Neural progenitor cell (in vitro differentiated cells): ENCODE data around the gene BICRAL. TPM values are rescaled to one million over a fixed set of nuclear protein-coding genes. Genes with fewer than 3 reads are reported as not detected.
"Not testable (repeated sequence)": the region's sequence is repeated elsewhere in the genome, so short reads cannot be mapped to it uniquely, and the experiment has no call there.

Source experiments
- DNase-seq: peaks from one replicate; pipeline ENCODE4 v3.0.0-alpha.2; 2016; ENCODE audit warnings: low spot score
- H2AFZ ChIP-seq: fragments of 200-600 bp; sonication (generic); replicated peaks from 2 replicates; pipeline ENCODE4 v1.6.1; 2016; ENCODE audit warnings: antibody characterized with exemption
- H3F3A ChIP-seq: fragments of 200-600 bp; sonication (generic); 2 replicates; pipeline ENCODE4 v1.6.1; 2016; ENCODE audit warnings: antibody characterized with exemption, low read depth
- H3K27ac ChIP-seq: fragments of 200-600 bp; sonication (generic); 2 replicates; pipeline ENCODE4 v1.5.1; 2016; ENCODE audit warnings: mild to moderate bottlenecking
- H3K27me3 ChIP-seq: fragments of 200-600 bp; sonication (generic); 2 replicates; pipeline ENCODE4 v1.6.1; 2016; ENCODE audit warnings: mild to moderate bottlenecking, moderate library complexity
- H3K36me3 ChIP-seq: fragments of 200-600 bp; sonication (generic); 2 replicates; pipeline ENCODE4 v1.5.1; 2016
- H3K4me1 ChIP-seq: fragments of 200-600 bp; sonication (generic); 2 replicates; pipeline ENCODE4 v1.6.1; 2016; ENCODE audit warnings: mixed run types
- H3K4me2 ChIP-seq: fragments of 200-600 bp; sonication (generic); 2 replicates; pipeline ENCODE4 v1.6.1; 2016
- H3K4me3 ChIP-seq: fragments of 200-600 bp; sonication (generic); 2 replicates; pipeline ENCODE4 v1.5.1; 2016
- H3K79me2 ChIP-seq: fragments of 200-600 bp; sonication (generic); 2 replicates; pipeline ENCODE4 v1.6.1; 2016; ENCODE audit warnings: low read depth
- H3K9ac ChIP-seq: fragments of 200-600 bp; sonication (generic); 2 replicates; pipeline ENCODE4 v1.6.1; 2016
- H3K9me3 ChIP-seq: fragments of 200-600 bp; sonication (generic); 2 replicates; pipeline ENCODE4 v1.5.1; 2016; ENCODE audit warnings: low read depth
- H4K20me1 ChIP-seq: fragments of 200-600 bp; sonication (generic); 2 replicates; pipeline ENCODE4 v1.6.1; 2016; ENCODE audit warnings: low read depth
- H3K27ac Mint-ChIP-seq: 3 replicates; pipeline ENCODE4 v1.8.0; 2021; ENCODE audit warnings: mixed read lengths
- H3K27me3 Mint-ChIP-seq: 2 replicates; pipeline ENCODE4 v1.8.0; 2022; ENCODE audit warnings: low read depth, mild to moderate bottlenecking, inconsistent platforms, moderate library complexity, mixed read lengths; ENCODE audit not compliant: insufficient read depth
- H3K36me3 Mint-ChIP-seq: 3 replicates; pipeline ENCODE4 v1.8.0; 2021; ENCODE audit warnings: mixed read lengths
- H3K4me1 Mint-ChIP-seq: 3 replicates; pipeline ENCODE4 v1.8.0; 2021; ENCODE audit warnings: mixed read lengths
- H3K4me3 Mint-ChIP-seq: 3 replicates; pipeline ENCODE4 v1.8.0; 2021; ENCODE audit warnings: mild to moderate bottlenecking, moderate library complexity, mixed read lengths
- H3K9me3 Mint-ChIP-seq: 3 replicates; pipeline ENCODE4 v1.8.0; 2020; ENCODE audit warnings: mixed read lengths
- CTCF ChIP-seq: fragments of 200-600 bp; sonication (generic); IDR thresholded peaks from 2 replicates; pipeline ENCODE4 v1.5.1; 2017; ENCODE audit warnings: antibody characterized with exemption, mild to moderate bottlenecking
- EZH2 ChIP-seq: fragments of 200-600 bp; sonication (generic); IDR thresholded peaks from 2 replicates; pipeline ENCODE4 v1.6.1; 2017; ENCODE audit warnings: antibody characterized with exemption, mild to moderate bottlenecking, moderate library complexity
- EZH2phosphoT487 ChIP-seq: fragments of 200-600 bp; sonication (generic); IDR thresholded peaks from 2 replicates; pipeline ENCODE4 v1.6.1; 2017; ENCODE audit warnings: antibody characterized with exemption
- total RNA-seq: library from RNA; depleted of rRNA; stranded (reverse); fragments of >200 nt; gene quantifications from 2 replicates; pipeline ENCODE4 v1.2.3, GENCODE V29; 2015; ENCODE audit warnings: low replicate concordance

The BICRAL gene
- total RNA-seq, 1 donor from 2014 or later: 8.6 TPM

DNA sequence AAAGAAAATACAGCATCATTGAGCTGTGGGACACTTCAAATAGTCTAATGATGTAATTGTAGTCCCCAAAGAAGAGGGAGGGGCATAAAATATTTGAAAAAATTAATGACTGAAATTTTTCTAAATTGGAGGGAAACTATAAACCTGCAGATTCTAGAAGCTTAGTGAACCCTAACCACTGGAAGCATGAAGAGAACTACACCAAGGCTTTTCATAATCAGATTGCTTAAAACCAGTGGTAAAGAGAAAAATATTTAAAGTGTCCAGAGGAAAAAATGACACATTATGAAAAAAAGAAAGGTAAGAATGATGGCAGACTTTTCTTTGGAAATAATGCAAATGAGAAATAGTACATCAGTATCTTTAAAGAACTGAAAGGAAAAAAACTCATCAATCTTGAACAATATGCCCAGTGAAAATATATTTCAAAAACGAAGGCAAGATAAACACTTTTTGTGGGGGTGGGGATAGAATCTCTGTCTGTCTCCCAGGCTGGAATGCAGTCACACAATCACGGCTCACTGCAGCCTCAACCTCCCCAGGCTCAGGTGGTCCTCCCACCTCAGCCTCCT is 31.3 kb downstream of the BICRAL start:
- Histone ChIP-seq H3K4me2 (no peak overlapping the region), H3K4me3 (no peak overlapping the region), H3K4me1 (no peaks in the 10 kb centered on the region), H3K27me3 (no peaks in the 10 kb centered on the region), H4K20me1 (no peaks in the 10 kb centered on the region), H3K79me2 (no peaks in the 10 kb centered on the region), H2AFZ (no peak overlapping the region), H3F3A (no peaks in the 10 kb centered on the region), H3K27ac (no peak overlapping the region), H3K9me3 (no peaks in the 10 kb centered on the region), H3K9ac (no peak overlapping the region), H3K36me3 (no peaks in the 10 kb centered on the region)
- peaks cover 2% of the 10 kb centered on the region for H3K27me3 Mint-ChIP-seq
- peaks cover 3% of the 10 kb centered on the region for H3K36me3 Mint-ChIP-seq
- DNase-seq: no peak
- no peak overlapping the region for H3K4me3 Mint-ChIP-seq
- TF ChIP-seq EZH2phosphoT487 (no peak), EZH2 (no peak), CTCF (no peak)
- H3K9me3 Mint-ChIP-seq: no peaks in the 10 kb centered on the region
- no peaks in the 10 kb centered on the region for H3K4me1 Mint-ChIP-seq
- no peak overlapping the region for H3K27ac Mint-ChIP-seq

GRCh38 chr6:42813906-42814444 is 32.1 kb downstream of the BICRAL start:
- Histone ChIP-seq H4K20me1 (no peaks in the 10 kb centered on the region), H3K27me3 (no peaks in the 10 kb centered on the region), H3K4me2 (no peak overlapping the region), H3K36me3 (no peaks in the 10 kb centered on the region), H2AFZ (no peak overlapping the region), H3K9ac (no peak overlapping the region), H3F3A (no peaks in the 10 kb centered on the region), H3K4me1 (no peaks in the 10 kb centered on the region), H3K4me3 (no peak overlapping the region), H3K79me2 (no peaks in the 10 kb centered on the region), H3K9me3 (no peaks in the 10 kb centered on the region), H3K27ac (no peak overlapping the region)
- Mint-ChIP-seq H3K27ac (no peak overlapping the region), H3K4me3 (no peak overlapping the region), H3K9me3 (no peaks in the 10 kb centered on the region), H3K36me3 (no peaks in the 10 kb centered on the region), H3K4me1 (no peaks in the 10 kb centered on the region), H3K27me3 (peaks cover 2% of the 10 kb centered on the region)
- no peak for TF ChIP-seq EZH2
- TF ChIP-seq EZH2phosphoT487: no peak
- TF ChIP-seq CTCF: no peak
- no peak for DNase-seq

DNA sequence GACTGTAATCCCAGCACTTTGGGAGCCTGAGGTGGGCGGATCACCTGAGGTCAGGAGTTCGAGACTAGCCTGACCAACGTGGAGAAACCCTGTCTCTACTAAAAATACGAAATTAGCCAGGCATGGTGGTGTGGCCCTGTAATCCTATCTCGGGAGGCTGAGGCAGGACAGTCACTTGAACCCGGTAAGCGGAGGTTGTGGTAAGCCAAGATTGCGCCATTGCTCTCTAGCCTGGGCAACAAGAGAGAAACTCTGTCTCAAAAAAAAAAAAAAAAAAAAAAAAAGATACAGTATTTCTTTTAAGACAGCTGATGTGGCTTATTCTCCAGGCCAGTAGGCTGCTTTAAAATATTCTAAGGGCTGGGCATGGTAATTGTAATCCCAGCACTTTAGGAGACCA is 33.9 kb downstream of the BICRAL start:
- H3K4me1 Mint-ChIP-seq, H3K27me3 ChIP-seq, H2AFZ ChIP-seq, H3K36me3 Mint-ChIP-seq, H3K27ac ChIP-seq, H3K4me3 ChIP-seq, DNase-seq, H3K9me3 Mint-ChIP-seq, H3K4me2 ChIP-seq, H3K9ac ChIP-seq, H3K27ac Mint-ChIP-seq, H4K20me1 ChIP-seq, H3K4me1 ChIP-seq, H3K9me3 ChIP-seq, H3K79me2 ChIP-seq, H3K36me3 ChIP-seq, H3K4me3 Mint-ChIP-seq, H3K27me3 Mint-ChIP-seq: not testable (repeated sequence)
- H3F3A ChIP-seq: peaks cover 14% of the 10 kb centered on the region

DNA sequence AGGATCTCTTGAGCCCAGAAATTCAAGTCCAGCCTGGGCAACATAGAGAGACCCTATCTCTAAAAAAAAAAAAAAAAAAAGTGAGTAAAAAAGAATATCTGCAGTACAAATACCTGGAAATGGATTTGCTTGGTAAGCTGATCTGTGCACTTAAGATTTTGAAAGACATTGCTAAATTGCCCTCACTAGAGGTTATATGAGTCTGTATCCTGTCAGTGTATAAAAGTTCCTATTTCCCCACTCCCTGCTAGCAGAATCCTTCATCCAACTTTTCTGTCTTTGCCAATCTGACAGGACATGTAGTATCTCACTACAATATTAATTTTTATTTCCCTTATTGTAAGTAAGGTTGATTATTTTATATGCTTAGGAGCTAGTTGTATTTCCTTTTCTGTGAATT is 36.1 kb downstream of the BICRAL start:
- H3K9me3 ChIP-seq: no peaks in the 10 kb centered on the region
- Mint-ChIP-seq H3K27me3 (peaks cover 5% of the 10 kb centered on the region), H3K9me3 (no peaks in the 10 kb centered on the region), H3K4me3 (no peak overlapping the region), H3K4me1 (peaks cover 2% of the 10 kb centered on the region), H3K27ac (no peak overlapping the region), H3K36me3 (no peaks in the 10 kb centered on the region)
- no peak for DNase-seq
- no peaks in the 10 kb centered on the region for H3K79me2 ChIP-seq
- H3K9ac ChIP-seq: no peak overlapping the region
- H3K4me2 ChIP-seq: no peak overlapping the region
- H3K4me3 ChIP-seq: no peak overlapping the region
- peaks cover 5% of the 10 kb centered on the region for H3K36me3 ChIP-seq
- no peaks in the 10 kb centered on the region for H3K4me1 ChIP-seq
- H3F3A ChIP-seq: peaks cover 17% of the 10 kb centered on the region
- TF ChIP-seq CTCF (no peak), EZH2 (no peak), EZH2phosphoT487 (no peak)
- no peaks in the 10 kb centered on the region for H3K27me3 ChIP-seq
- H3K27ac ChIP-seq: no peak overlapping the region
- peaks cover 9% of the 10 kb centered on the region for H4K20me1 ChIP-seq
- no peak overlapping the region for H2AFZ ChIP-seq
